ENCODE measurements around the gene UTS2R.
"Not testable (repeated sequence)": the region's sequence is repeated elsewhere in the genome, so short reads cannot be mapped to it uniquely, and the experiment has no call there.

Gene UTS2R

GRCh38 chr17:82375359-82376041 is 3.9 kb downstream of the UTS2R start:
- no peak for DNase-seq (ENCODE audit: low spot score)

- no peak for DNase-seq (ENCODE audit: low spot score)
Observed at GRCh38 chr17:82376042-82376730, 4.6 kb downstream of the UTS2R start.

GRCh38 chr17:82377294-82377693 is 5.7 kb downstream of the UTS2R start:
- not testable (repeated sequence) for DNase-seq (ENCODE audit: low spot score)

GRCh38 chr17:82377924-82378740 is 6.6 kb downstream of the UTS2R start:
- no peak for DNase-seq (ENCODE audit: low spot score)

- DNase-seq (ENCODE audit: low spot score): no peak
Observed at GRCh38 chr17:82378741-82379021, 7.1 kb downstream of the UTS2R start.

GRCh38 chr17:82380860-82381702 is 9.5 kb downstream of the UTS2R start:
- DNase-seq (ENCODE audit: low spot score): peak; percentile 44

GRCh38 chr17:82381703-82382009 is 10.1 kb downstream of the UTS2R start:
- DNase-seq (ENCODE audit: low spot score): not testable (repeated sequence)

- DNase-seq (ENCODE audit: low spot score): not testable (repeated sequence)
Observed at GRCh38 chr17:82382220-82382932, 10.8 kb downstream of the UTS2R start.

- no peak for DNase-seq (ENCODE audit: low spot score)
Observed at GRCh38 chr17:82382933-82383255, 11.3 kb downstream of the UTS2R start.

- DNase-seq (ENCODE audit: low spot score): no peak
Observed at GRCh38 chr17:82383411-82383810, 11.8 kb downstream of the UTS2R start.

- no peak for DNase-seq (ENCODE audit: low spot score)
Observed at GRCh38 chr17:82384051-82384729, 12.6 kb downstream of the UTS2R start.

- DNase-seq (ENCODE audit: low spot score): peak; percentile 85
Observed at GRCh38 chr17:82384730-82385481, 13.3 kb downstream of the UTS2R start.

GRCh38 chr17:82385559-82386254 is 14.1 kb downstream of the UTS2R start:
- no peak for DNase-seq (ENCODE audit: low spot score)

- DNase-seq (ENCODE audit: low spot score): no peak
Observed at GRCh38 chr17:82386255-82386831, 14.8 kb downstream of the UTS2R start.

- DNase-seq (ENCODE audit: low spot score): no peak
Observed at GRCh38 chr17:82386881-82387704, 15.5 kb downstream of the UTS2R start.

GRCh38 chr17:82387705-82388106 is 16.1 kb downstream of the UTS2R start:
- DNase-seq (ENCODE audit: low spot score): no peak

GRCh38 chr17:82388223-82388921 is 16.8 kb downstream of the UTS2R start:
- DNase-seq (ENCODE audit: low spot score): no peak

- DNase-seq (ENCODE audit: low spot score): no peak
Observed at GRCh38 chr17:82388922-82389283, 17.3 kb downstream of the UTS2R start.
